ENCODE results near the gene ADAT3.

DNA sequence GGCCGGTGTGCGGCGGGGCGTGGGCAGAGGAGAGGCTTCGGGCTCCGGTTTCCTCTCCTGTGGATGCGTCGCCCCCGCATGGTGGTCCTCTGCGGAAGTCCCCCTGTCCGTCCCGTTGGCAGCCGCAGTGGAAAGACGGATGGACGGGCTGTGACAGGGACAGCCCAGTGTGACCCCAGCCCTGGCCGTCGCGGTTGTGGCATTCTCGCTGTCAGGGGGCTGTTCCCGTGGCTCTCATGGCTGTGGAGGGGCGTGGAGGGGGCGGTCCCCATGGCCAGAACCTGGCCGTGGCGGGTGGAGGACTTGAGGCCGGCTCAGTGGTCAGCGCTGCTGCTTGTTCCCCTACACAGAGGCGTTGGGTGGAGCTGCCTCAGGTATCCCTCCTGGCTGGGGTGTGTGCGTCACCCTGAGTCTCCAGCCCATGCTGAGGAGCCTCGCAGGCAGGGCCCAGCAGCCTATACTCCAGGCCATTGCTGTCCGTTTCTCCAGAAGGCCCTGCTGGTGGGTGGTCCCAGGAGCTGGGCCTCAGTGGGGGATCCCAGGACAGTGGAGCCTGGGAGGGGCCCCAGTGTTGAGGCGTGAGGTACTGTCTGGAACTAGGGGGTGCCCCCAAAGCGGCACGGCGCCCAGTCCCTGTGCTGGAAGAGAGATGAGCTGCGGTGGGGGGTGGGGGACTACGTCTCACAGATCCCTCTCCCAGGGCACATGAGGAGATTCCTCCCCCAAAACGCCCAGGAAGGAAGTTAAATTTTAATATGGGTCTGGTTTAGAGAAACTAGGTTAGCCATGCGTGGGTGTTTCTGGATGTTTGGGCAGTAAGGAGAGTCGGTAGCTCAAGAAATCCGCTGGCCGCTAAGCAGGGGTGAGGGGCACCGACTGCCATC lies 56.0 kb downstream of the ADAT3 start:
- no peak for TF ChIP-seq MAX (IDR thresholded peaks at IDR 0.05)
- no peak for TF ChIP-seq TAF1 (IDR thresholded peaks at IDR 0.05; ENCODE audit: low read depth)
- TF ChIP-seq TCF12 (IDR thresholded peaks at IDR 0.05; ENCODE audit: low read depth) = no peak
- TF ChIP-seq RAD21 (IDR thresholded peaks at IDR 0.05; ENCODE audit: low read depth) = no peak
- TF ChIP-seq REST (IDR thresholded peaks at IDR 0.05; ENCODE audit: low read depth) = no peak
- no peak for TF ChIP-seq EP300 (IDR thresholded peaks at IDR 0.05; ENCODE audit: borderline replicate concordance)
- no peak for TF ChIP-seq YY1 (IDR thresholded peaks at IDR 0.05; ENCODE audit: low read depth)
- TF ChIP-seq NFIC (IDR thresholded peaks at IDR 0.05) = no peak
- no peak for TF ChIP-seq CEBPB (IDR thresholded peaks at IDR 0.05)
